ENCODE measurements around the gene MRPL32.

Gene MRPL32

GRCh38 chr7:42931447-42931833 is 736 bp upstream of the MRPL32 start:
- CTCF ChIA-PET, result interaction anchor here (1.1 to 6.3 kb wide), 6 partner anchors 10 to 332 kb away, joined by 3 to 51 read pairs (median 10); no protein-coding TSS in a partner anchor

DNA sequence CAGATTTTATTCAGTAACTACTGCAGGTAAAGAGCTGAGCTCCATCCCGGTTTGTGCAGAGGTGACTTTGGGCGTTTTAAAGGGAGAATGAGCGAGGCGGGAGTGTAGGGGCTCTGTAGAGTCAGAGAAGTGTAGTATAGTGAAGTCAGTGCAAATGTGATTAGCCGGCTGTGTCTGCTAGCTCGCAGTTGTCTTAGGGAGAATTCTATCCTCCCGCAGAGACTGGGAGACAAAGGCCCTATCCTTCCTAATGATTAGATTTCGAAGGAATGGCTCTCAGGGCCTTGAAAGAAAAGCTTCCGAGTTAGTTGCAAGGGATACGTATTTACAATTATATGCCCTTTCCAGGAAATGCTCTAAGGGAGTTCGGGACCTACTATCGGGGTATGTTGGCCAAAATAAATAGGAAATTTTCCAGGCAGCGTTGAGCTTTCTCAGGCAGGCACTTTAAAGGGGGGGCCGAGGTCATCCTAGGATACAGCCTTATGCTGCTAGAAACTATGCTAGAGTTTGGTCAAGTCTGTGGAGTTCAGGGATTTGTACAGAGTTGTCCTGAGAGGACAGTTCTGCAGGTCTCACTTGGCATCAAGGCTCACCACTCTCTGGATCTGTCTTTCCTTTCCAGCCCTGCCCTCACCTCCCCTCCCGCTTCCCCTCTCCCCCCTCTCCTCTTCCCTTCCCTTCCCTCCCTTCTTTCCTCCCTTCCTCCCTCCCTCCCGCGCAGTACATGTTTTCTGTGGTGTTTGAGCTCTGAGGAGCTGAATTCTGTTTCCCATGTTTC is 825 bp downstream of the MRPL32 start:
- peak overlapping the region; percentile 84 for H3K4me3 ChIP-seq (ENCODE audit: low read depth, low read length)
- TF ChIP-seq, protein P1, sequence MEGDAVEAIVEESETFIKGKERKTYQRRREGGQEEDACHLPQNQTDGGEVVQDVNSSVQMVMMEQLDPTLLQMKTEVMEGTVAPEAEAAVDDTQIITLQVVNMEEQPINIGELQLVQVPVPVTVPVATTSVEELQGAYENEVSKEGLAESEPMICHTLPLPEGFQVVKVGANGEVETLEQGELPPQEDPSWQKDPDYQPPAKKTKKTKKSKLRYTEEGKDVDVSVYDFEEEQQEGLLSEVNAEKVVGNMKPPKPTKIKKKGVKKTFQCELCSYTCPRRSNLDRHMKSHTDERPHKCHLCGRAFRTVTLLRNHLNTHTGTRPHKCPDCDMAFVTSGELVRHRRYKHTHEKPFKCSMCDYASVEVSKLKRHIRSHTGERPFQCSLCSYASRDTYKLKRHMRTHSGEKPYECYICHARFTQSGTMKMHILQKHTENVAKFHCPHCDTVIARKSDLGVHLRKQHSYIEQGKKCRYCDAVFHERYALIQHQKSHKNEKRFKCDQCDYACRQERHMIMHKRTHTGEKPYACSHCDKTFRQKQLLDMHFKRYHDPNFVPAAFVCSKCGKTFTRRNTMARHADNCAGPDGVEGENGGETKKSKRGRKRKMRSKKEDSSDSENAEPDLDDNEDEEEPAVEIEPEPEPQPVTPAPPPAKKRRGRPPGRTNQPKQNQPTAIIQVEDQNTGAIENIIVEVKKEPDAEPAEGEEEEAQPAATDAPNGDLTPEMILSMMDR (IDR thresholded peaks at IDR 0.05; ENCODE audit: insufficient read depth, low read length, missing control alignments), result no peak
- POLR2A ChIA-PET, result interaction anchor here (1.2 to 1.4 kb wide), 4 partner anchors 21 to 990 kb away, joined by 3 to 5 read pairs (median 4); partner anchors contain the start of genes C7orf25 and MRPS24
- no peak for DNase-seq (ENCODE audit: low read depth, low spot score)
- CTCF ChIA-PET, result interaction anchor here (0.6 to 6.3 kb wide), 19 partner anchors 9 to 992 kb away, joined by 3 to 51 read pairs (median 3); partner anchors contain the start of gene C7orf25

More at GRCh38 chr7:42931447-42931833, 736 bp upstream of the MRPL32 start:
- POLR2A ChIA-PET, result interaction anchor here (0.6 to 1.7 kb wide), 6 partner anchors 19 to 1059 kb away, joined by 3 to 10 read pairs (median 4); partner anchors contain the start of gene C7orf25
- TF ChIP-seq, protein P1 (IDR thresholded peaks at IDR 0.05; ENCODE audit: insufficient read depth, low read length, missing control alignments), result no peak
- no peak for DNase-seq (ENCODE audit: low read depth, low spot score)
- H3K4me3 ChIP-seq (ENCODE audit: low read depth, low read length), result peak overlapping the region; percentile 87

- ChIA-PET CTCF (interaction anchor here (1.2 to 6.3 kb wide), 8 partner anchors 7 to 993 kb away, joined by 3 to 51 read pairs (median 4); partner anchors contain the start of gene C7orf25), POLR2A (no interaction called here)
- TF ChIP-seq, protein P1 (IDR thresholded peaks at IDR 0.05; ENCODE audit: insufficient read depth, low read length, missing control alignments), result no peak
- DNase-seq (ENCODE audit: low read depth, low spot score), result no peak
- no peak overlapping the region for H3K4me3 ChIP-seq (ENCODE audit: low read depth, low read length)
Observed at GRCh38 chr7:42934291-42934690, 2.1 kb downstream of the MRPL32 start.

DNA sequence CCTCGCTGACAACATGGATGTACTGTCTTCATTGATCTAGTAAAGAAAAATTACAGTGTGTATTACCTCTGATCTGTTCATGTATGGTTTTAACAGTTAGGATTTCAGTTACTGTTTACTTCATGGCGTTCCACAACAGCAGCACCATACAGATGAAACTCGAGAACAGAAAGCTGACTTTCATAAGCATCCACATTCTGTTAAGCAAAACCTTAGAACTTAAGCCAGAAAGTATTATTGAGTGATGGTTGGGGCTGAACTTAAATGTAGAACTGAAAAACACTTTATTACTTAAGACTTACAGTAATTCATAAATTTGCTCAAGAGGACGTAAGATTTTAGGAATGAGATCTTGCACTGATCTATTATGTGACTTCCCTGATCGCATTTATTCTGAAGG is 3.7 kb downstream of the MRPL32 start:
- DNase-seq (ENCODE audit: low read depth, low spot score), result no peak
- TF ChIP-seq, protein P1 (IDR thresholded peaks at IDR 0.05; ENCODE audit: insufficient read depth, low read length, missing control alignments), result no peak
- CTCF ChIA-PET, result interaction anchor here (0.7 to 2.3 kb wide), 8 partner anchors 9 to 902 kb away, joined by 3 to 18 read pairs (median 3); no protein-coding TSS in a partner anchor
- POLR2A ChIA-PET, result no interaction called here
- H3K4me3 ChIP-seq (ENCODE audit: low read depth, low read length), result no peak overlapping the region

DNA sequence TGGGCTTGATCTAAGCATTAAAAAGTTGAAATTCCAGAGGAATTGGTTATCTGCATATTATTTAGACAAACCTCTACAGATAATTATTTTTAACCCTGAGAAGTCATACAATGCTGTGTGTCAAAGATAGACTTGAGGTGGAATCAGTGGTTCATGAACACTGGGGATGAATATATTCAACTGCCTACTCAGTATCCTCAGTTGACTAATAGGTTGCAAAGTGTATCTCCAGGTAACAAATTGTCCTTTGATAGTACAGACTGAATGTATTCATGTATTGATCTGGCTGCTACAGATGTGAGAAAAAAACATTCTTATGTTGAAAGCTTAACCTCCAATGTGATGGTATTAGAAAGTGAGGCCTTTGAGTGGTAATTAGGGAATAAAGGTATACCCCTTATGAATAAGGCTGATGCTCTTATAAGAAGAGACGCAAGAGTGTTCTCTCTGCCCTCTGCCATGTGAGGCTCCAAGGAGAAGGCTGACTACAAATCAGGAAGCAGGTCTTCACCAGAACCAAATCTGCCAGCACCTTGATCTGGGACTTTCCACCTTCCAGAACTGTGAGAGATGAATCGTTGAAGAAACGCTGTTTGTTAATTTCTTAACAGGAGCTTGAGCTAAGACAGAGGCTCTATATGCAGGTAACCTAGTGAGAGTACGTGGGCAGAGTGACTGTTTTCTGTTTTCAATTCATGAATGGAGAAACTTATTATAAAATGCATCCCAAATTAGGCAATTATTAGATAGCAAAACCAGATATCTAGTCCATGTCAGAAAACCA is 7.5 kb downstream of the MRPL32 start:
- DNase-seq (ENCODE audit: low read depth, low spot score), result no peak
- no peak overlapping the region for H3K4me3 ChIP-seq (ENCODE audit: low read depth, low read length)
- TF ChIP-seq, protein P1 (IDR thresholded peaks at IDR 0.05; ENCODE audit: insufficient read depth, low read length, missing control alignments), result no peak
- ChIA-PET CTCF (interaction anchor here (1.0 to 3.7 kb wide), 5 partner anchors 8 to 500 kb away, joined by 3 to 51 read pairs (median 4); partner anchors contain the start of genes MRPL32 and PSMA2), POLR2A (no interaction called here)

Data from AG04449 (cell line).